Measurements from ENCODE around the gene DCAKD. TPM values are rescaled to one million over a fixed set of nuclear protein-coding genes. Genes with fewer than 3 reads are reported as not detected.

DCAKD gene
- total and polyA plus RNA-seq, 2 donors (not counting 3 experiments of a cell fraction or from before 2014, with no cell fraction given), result 30.8 to 36.5 TPM

DNA sequence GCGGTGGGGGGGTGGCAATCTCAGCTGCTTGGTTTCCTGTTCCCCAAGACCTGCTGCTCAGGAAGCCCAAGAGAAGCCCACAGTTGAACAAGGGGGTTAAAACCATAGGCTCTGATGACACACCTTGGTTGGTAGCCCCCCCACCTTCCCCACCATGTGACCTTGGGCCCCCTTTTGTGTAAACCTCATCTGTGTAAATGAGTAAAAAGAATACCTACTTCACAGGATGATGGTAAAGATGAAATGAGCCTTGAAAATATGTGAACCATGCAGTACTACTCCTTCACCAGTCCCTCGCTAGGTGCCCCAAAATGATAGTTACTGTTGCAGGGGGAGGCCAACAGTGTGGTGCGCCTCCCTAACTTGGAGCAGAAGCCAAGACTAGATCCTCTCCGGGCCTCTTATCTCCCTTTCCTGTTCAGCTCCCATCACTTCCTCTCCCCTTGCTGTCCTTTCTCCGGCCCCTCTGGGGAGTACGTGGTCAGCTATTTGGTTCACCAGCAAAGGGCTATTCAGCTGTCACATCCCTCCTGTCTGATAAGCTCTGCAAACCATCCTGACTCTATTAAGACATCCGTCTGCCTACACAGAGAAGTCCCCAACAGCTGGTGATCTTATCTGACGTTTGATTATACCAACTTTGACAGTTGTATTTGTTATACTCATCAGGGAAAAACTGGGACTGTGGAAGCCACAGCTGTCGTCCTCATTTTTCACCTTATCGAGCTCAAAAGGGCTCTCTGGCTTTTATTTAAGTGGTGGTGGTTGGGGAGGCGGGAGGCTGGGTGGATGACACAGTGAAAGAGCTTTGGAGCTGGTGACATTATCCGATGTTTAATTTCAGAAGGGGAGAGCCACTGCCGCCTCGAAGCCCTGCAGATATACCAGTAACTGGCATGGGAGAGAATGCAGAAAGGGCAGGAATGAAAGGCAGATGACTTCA, 19.9 kb downstream of the DCAKD start:
- intact Hi-C loops (cut with micrococcal nuclease), result no loop called here
- Histone ChIP-seq H3K36me3 (ENCODE audit: control insufficient read depth in 2 of 2, extremely low read depth in 1 of 2, insufficient read depth in 2 of 2, low read length in 2 of 2) (peaks cover 0 to 6% of the 10 kb centered on the region in 2 experiments), H3K4me2 (ENCODE audit: insufficient read depth, low read length) (no peak overlapping the region), H2AFZ (ENCODE audit: low read depth, low read length) (no peak overlapping the region), H3K9me1 (replicated peaks; ENCODE audit: control insufficient read depth, extremely low read depth, insufficient read depth, low read length) (no peaks in the 10 kb centered on the region), H3K4me1 (ENCODE audit: control insufficient read depth, extremely low read depth, insufficient read depth, low read length) (peaks cover 5% of the 10 kb centered on the region), H3K27ac (ENCODE audit: insufficient read depth, low read depth, low read length) (no peak overlapping the region), H3K79me2 (ENCODE audit: control insufficient read depth, insufficient read depth, low read length) (no peaks in the 10 kb centered on the region), H3K9ac (replicated peaks; ENCODE audit: extremely low read depth, insufficient read depth, low read length) (no peak overlapping the region), H3K27me3 (ENCODE audit: control insufficient read depth in 2 of 2, insufficient read depth in 2 of 2, low read length in 2 of 2) (no peaks in the 10 kb centered on the region), H3K4me3 (replicated peaks in 1 of 3; ENCODE audit: insufficient read depth in 1 of 3, low read depth in 1 of 3, low read length in 3 of 3) (no peak overlapping the region), H4K20me1 (replicated peaks; ENCODE audit: control insufficient read depth, extremely low read depth, insufficient read depth, low read length) (no peaks in the 10 kb centered on the region), H3K9me3 (replicated peaks; ENCODE audit: control insufficient read depth, insufficient read depth, low read length) (no peaks in the 10 kb centered on the region)
- BruUV-seq (replicated peaks), result no TSS peak
- dilution Hi-C loops (cut with MboI; ENCODE audit: extremely low pct_ligation_motif_present, low sequenced_read_pairs), result no loop called here
- FAIRE-seq (no peak), DNase-seq (ENCODE audit: low read depth, low spot score) (no peak)
- POLR2A ChIA-PET, result no interaction called here
- no peak for TF ChIP-seq POLR2A (IDR thresholded peaks at IDR 0.05; ENCODE audit: low read depth, low read length)
- TF ChIP-seq, protein P1, sequence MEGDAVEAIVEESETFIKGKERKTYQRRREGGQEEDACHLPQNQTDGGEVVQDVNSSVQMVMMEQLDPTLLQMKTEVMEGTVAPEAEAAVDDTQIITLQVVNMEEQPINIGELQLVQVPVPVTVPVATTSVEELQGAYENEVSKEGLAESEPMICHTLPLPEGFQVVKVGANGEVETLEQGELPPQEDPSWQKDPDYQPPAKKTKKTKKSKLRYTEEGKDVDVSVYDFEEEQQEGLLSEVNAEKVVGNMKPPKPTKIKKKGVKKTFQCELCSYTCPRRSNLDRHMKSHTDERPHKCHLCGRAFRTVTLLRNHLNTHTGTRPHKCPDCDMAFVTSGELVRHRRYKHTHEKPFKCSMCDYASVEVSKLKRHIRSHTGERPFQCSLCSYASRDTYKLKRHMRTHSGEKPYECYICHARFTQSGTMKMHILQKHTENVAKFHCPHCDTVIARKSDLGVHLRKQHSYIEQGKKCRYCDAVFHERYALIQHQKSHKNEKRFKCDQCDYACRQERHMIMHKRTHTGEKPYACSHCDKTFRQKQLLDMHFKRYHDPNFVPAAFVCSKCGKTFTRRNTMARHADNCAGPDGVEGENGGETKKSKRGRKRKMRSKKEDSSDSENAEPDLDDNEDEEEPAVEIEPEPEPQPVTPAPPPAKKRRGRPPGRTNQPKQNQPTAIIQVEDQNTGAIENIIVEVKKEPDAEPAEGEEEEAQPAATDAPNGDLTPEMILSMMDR (IDR thresholded peaks at IDR 0.05; ENCODE audit: extremely low read depth in 1 of 2, insufficient read depth in 1 of 2, low read depth in 1 of 2, low read length in 2 of 2), result no peak
- no peak for TF ChIP-seq GATA2 (IDR thresholded peaks at IDR 0.05; ENCODE audit: insufficient read depth, insufficient read length, low read depth, low read length)
- no peak for TF ChIP-seq JUN (IDR thresholded peaks at IDR 0.05; ENCODE audit: borderline replicate concordance, insufficient read depth, insufficient read length, low read depth)
- TF ChIP-seq, protein P2, sequence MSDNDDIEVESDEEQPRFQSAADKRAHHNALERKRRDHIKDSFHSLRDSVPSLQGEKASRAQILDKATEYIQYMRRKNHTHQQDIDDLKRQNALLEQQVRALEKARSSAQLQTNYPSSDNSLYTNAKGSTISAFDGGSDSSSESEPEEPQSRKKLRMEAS (IDR thresholded peaks at IDR 0.05; ENCODE audit: insufficient read depth, insufficient read length), result no peak
- no peak for TF ChIP-seq POLR2AphosphoS5 (IDR thresholded peaks at IDR 0.05; ENCODE audit: insufficient read depth, low read depth, low read length)
- no peak for TF ChIP-seq EZH2 (IDR thresholded peaks at IDR 0.05; ENCODE audit: borderline replicate concordance, low read depth, low read length, severe bottlenecking)
- TF ChIP-seq FOS (IDR thresholded peaks at IDR 0.05; ENCODE audit: borderline replicate concordance, insufficient read depth, low read length), result no peak
- TF ChIP-seq MYC (IDR thresholded peaks at IDR 0.05; ENCODE audit: low read depth, low read length), result no peak
- CTCF ChIA-PET, result interaction anchor here (0.9 to 2.2 kb wide), 4 partner anchors 10 to 68 kb away, joined by 3 to 9 read pairs (median 4); no protein-coding TSS in a partner anchor
